ENCODE measurements around the gene CNR2.

The CNR2 gene

DNA sequence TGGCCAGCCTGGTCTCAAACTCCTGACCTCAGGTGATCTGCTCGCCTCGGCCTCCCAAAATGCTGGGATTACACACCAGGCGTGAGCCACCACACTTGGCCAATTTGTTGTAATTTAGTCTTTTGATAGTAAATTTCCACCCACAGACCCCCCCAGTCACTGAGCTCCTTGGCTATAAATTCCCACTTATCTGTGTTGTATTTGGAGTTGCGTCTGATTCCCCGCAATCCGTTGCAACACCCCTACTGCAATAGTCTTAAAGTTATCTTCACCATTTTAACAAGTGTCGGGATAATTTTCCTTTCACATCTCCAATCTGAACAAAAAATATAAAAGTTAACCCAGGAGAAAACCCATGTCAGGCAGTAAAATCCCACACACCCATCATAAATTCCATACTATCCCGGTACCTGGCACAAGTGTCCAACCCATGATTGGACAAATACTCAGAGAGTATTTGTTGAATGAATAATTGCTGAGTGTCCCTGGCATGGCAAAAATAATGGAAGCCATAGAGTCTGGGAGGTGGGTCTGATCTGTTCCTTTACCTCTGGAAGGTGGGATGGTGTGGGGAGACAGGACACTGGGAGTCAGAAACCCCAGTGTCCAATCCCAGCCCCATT lies 9.3 kb upstream of the CNR2 start:
- TF ChIP-seq FOXA1 (IDR thresholded peaks at IDR 0.05) (no peak), FOXK2 (IDR thresholded peaks at IDR 0.05) (no peak), CTBP1 (IDR thresholded peaks at IDR 0.05; ENCODE audit: borderline replicate concordance) (no peak), TARDBP (IDR thresholded peaks at IDR 0.05) (no peak), HDGF (IDR thresholded peaks at IDR 0.05; ENCODE audit: borderline replicate concordance) (no peak), ARNT (IDR thresholded peaks at IDR 0.05) (no peak), LEF1 (IDR thresholded peaks at IDR 0.05; ENCODE audit: borderline replicate concordance) (no peak)
- CTCF ChIA-PET: interaction anchor here (0.5 kb wide), 1 partner anchor 110 kb away, joined by 9 read pairs; no protein-coding TSS in a partner anchor
- POLR2A ChIA-PET: no interaction called here
- DNase-seq (ENCODE audit: extremely low spot score): no peak

DNA sequence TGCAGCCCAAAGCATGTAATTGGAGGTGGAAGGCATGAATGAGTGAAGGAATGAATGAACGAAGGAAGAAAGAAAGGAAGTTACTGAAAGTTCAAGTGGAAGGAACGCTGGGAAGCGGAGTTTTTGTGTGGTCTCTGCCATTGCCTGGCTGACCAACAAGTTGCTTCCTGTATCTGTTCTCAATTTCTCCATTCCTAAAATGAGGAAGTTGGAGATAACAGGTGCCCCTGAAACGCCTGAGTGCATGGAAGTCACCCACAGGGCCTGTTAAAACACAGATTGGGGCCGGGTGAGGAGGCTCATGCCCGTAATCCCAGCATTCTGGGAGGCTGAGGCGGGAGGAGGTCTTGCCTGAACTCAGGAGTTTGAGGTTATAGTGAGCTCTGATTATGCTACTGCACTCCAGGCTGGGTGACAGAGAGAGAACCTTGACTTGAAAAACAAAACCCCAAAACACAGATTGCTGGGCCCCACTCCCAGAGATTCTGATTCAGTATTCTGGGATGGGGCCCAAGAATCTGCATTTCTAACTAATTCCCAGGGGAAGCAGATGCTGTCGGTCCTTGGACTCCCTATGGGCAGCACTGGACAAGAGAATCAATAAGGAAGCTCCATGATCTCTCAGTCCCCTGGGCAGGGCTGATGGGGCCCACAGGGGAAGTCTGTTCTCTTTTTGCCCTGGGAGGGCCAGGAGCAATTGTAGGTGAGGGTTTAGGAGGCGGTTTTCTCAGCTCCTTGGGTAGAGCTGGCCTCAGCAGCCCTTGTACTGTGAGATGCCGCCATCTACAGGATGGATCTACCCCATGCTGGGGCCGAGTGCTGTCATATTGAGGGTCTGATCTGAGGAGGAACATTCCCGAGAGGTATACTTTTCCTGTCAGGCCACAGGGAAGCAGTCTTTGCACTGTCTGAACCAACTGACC lies 3.3 kb upstream of the CNR2 start:
- ChIA-PET CTCF (interaction anchor here (0.6 to 2.8 kb wide), 9 partner anchors 12 to 145 kb away, joined by 3 to 13 read pairs (median 4); partner anchors contain the start of gene PITHD1), POLR2A (interaction anchor here (0.9 to 1.3 kb wide), 4 partner anchors 8 to 145 kb away, joined by 3 to 7 read pairs (median 3); partner anchors contain the start of gene PITHD1)
- peak; percentile 83 for DNase-seq (ENCODE audit: extremely low spot score)
- no peak for TF ChIP-seq LEF1 (IDR thresholded peaks at IDR 0.05; ENCODE audit: borderline replicate concordance)
- no peak for TF ChIP-seq NFRKB (IDR thresholded peaks at IDR 0.05)
- no peak for TF ChIP-seq ARNT (IDR thresholded peaks at IDR 0.05)
- no peak for TF ChIP-seq SUZ12 (IDR thresholded peaks at IDR 0.05)
- TF ChIP-seq, protein P1, sequence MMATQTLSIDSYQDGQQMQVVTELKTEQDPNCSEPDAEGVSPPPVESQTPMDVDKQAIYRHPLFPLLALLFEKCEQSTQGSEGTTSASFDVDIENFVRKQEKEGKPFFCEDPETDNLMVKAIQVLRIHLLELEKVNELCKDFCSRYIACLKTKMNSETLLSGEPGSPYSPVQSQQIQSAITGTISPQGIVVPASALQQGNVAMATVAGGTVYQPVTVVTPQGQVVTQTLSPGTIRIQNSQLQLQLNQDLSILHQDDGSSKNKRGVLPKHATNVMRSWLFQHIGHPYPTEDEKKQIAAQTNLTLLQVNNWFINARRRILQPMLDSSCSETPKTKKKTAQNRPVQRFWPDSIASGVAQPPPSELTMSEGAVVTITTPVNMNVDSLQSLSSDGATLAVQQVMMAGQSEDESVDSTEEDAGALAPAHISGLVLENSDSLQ (IDR thresholded peaks at IDR 0.05): no peak
- no peak for TF ChIP-seq BHLHE40 (IDR thresholded peaks at IDR 0.05; ENCODE audit: borderline replicate concordance)
- no peak for TF ChIP-seq FOXM1 (IDR thresholded peaks at IDR 0.05; ENCODE audit: borderline replicate concordance)
- TF ChIP-seq FOXK2 (IDR thresholded peaks at IDR 0.05): no peak
- TF ChIP-seq SP1 (IDR thresholded peaks at IDR 0.05): no peak
- TF ChIP-seq L3MBTL2 (conservative IDR thresholded peaks at IDR 0.05): no peak
- no peak for TF ChIP-seq ELF4 (IDR thresholded peaks at IDR 0.05)
- no peak for TF ChIP-seq ZNF384 (IDR thresholded peaks at IDR 0.05)
- TF ChIP-seq HDGF (IDR thresholded peaks at IDR 0.05; ENCODE audit: borderline replicate concordance): no peak
- no peak for TF ChIP-seq TARDBP (IDR thresholded peaks at IDR 0.05)
- no peak for TF ChIP-seq CTBP1 (IDR thresholded peaks at IDR 0.05; ENCODE audit: borderline replicate concordance)

DNA sequence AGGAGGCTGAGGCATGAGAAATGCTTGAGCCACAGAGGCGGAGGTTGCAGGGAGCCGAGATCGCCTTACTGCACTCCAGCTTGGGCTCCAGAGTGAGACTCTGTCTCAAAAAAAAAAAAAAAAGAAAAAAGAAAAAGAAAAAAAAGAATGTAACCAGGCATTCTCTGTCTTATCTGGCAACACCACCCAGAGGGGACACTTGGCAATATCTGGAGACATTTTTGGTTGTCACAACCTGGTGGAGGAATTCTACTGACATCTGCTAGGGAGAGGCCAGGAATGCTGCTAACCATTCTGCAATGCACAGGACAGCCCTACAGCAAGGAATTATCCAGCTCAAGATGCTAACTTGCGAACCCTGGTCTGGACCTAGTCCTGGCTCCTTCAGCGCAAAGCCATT lies 2.3 kb upstream of the CNR2 start:
- DNase-seq (ENCODE audit: extremely low spot score): no peak
- ChIA-PET POLR2A (interaction anchor here (0.9 kb wide), 1 partner anchor 35 kb away, joined by 3 read pairs; no protein-coding TSS in a partner anchor), CTCF (interaction anchor here (2.8 kb wide), 1 partner anchor 144 kb away, joined by 13 read pairs; no protein-coding TSS in a partner anchor)
- TF ChIP-seq BHLHE40 (IDR thresholded peaks at IDR 0.05; ENCODE audit: borderline replicate concordance): no peak

DNA sequence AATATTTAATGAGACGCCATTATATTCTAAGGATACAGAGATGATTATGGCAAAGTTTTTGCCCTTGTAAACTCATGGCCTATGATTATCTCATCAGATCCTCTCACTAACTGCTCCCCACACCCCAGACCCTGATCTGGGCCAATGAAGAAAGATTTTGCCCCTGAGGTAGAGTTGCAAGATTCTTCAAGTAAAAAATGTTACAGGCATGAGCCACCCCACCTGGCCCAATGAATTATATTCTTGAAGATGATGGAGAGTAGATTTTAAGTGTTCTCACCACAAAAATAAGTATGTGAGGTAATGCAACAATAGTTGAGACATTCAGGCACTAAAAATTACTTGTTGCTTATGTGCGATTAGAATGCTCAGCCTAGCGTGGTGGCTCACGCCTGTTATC lies 1.8 kb upstream of the CNR2 start:
- no peak for TF ChIP-seq BHLHE40 (IDR thresholded peaks at IDR 0.05; ENCODE audit: borderline replicate concordance)
- no peak for TF ChIP-seq NFRKB (IDR thresholded peaks at IDR 0.05)
- no peak for TF ChIP-seq ARNT (IDR thresholded peaks at IDR 0.05)
- TF ChIP-seq SP1 (IDR thresholded peaks at IDR 0.05): no peak
- TF ChIP-seq FOXM1 (IDR thresholded peaks at IDR 0.05; ENCODE audit: borderline replicate concordance): no peak
- no peak for TF ChIP-seq ELF4 (IDR thresholded peaks at IDR 0.05)
- no peak for TF ChIP-seq SUZ12 (IDR thresholded peaks at IDR 0.05)
- TF ChIP-seq HDGF (IDR thresholded peaks at IDR 0.05; ENCODE audit: borderline replicate concordance): no peak
- TF ChIP-seq FOXK2 (IDR thresholded peaks at IDR 0.05): no peak
- no peak for TF ChIP-seq FOXA1 (IDR thresholded peaks at IDR 0.05)
- no peak for TF ChIP-seq L3MBTL2 (conservative IDR thresholded peaks at IDR 0.05)
- TF ChIP-seq, protein P1 (IDR thresholded peaks at IDR 0.05): no peak
- DNase-seq (ENCODE audit: extremely low spot score): no peak
- ChIA-PET CTCF (interaction anchor here (2.8 kb wide), 1 partner anchor 143 kb away, joined by 13 read pairs; no protein-coding TSS in a partner anchor), POLR2A (interaction anchor here (0.9 kb wide), 1 partner anchor 35 kb away, joined by 3 read pairs; no protein-coding TSS in a partner anchor)

DNA sequence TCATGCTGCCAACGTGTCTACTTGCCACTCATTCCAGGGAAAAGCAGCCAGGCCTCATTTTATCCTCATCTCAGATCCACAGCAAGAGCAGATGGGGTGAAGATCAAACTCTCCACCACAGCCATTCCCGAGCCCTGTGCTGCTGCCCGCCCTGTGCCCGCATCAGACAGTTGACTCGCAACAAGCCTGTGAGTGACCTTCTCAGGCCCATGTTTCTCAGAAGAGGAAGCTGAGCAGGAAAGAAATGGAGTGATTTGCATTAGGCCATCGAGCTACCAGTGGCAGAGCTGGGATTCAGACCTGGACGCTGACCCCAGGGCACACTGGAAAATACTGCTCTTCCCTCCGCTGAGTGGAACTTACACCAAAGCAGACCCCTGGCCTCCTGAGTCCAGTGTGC lies 1.2 kb downstream of the CNR2 start:
- DNase-seq (ENCODE audit: extremely low spot score): no peak
- POLR2A ChIA-PET: interaction anchor here (2.3 kb wide), 1 partner anchor 134 kb away, joined by 7 read pairs; the partner anchor contains the start of gene PITHD1
- TF ChIP-seq NFRKB (IDR thresholded peaks at IDR 0.05) (no peak), FOXK2 (IDR thresholded peaks at IDR 0.05) (no peak), FOXA1 (IDR thresholded peaks at IDR 0.05) (no peak), FOXM1 (IDR thresholded peaks at IDR 0.05; ENCODE audit: borderline replicate concordance) (no peak), HDGF (IDR thresholded peaks at IDR 0.05; ENCODE audit: borderline replicate concordance) (no peak), ELF4 (IDR thresholded peaks at IDR 0.05) (no peak), SUZ12 (IDR thresholded peaks at IDR 0.05) (no peak), ZNF384 (IDR thresholded peaks at IDR 0.05) (no peak), CTBP1 (IDR thresholded peaks at IDR 0.05; ENCODE audit: borderline replicate concordance) (no peak), BHLHE40 (IDR thresholded peaks at IDR 0.05; ENCODE audit: borderline replicate concordance) (no peak)
- CTCF ChIA-PET: no interaction called here

DNA sequence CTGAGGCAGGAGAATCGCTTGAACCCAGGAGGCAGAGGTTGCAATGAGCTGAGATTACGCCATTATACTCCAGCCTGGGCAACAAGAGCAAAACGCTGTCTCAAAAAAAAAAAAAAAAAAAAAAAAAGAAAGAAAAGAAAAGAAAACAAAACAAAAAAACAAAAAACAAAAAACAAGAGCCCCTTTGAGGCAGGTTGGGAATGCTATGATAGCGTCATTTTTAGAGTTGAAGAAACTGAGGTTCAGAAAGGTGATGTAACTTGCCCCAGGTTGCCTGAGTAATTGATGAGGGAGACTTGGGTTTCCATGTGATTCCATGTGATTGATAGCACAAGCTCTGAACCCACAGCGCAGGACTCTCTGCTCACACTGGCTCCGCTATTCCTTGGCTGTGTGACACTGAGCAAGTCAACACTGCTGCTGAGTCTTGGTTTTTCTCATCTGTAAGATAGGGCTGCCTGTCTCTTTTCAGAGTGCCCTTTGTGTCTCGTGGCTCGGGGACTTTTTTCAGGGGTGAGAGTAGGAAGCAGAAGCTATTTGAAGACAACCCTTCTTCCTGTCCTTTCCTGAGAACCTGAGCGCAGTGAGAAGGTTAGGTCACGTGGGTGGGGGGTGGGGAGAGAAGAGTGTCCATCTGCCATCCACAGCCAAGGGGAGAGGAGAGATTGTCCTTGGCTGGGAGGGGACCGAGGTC lies 2.5 kb downstream of the CNR2 start:
- POLR2A ChIA-PET: interaction anchor here (2.3 kb wide), 1 partner anchor 132 kb away, joined by 7 read pairs; the partner anchor contains the start of gene PITHD1
- no peak for DNase-seq (ENCODE audit: extremely low spot score)
- CTCF ChIA-PET: interaction anchor here (0.6 to 0.7 kb wide), 2 partner anchors 120 to 202 kb away, joined by 3 read pairs; no protein-coding TSS in a partner anchor
- no peak for TF ChIP-seq FOXK2 (IDR thresholded peaks at IDR 0.05)
- TF ChIP-seq HDGF (IDR thresholded peaks at IDR 0.05; ENCODE audit: borderline replicate concordance): no peak
- TF ChIP-seq ELF4 (IDR thresholded peaks at IDR 0.05): no peak
- TF ChIP-seq NFRKB (IDR thresholded peaks at IDR 0.05): no peak
- no peak for TF ChIP-seq SUZ12 (IDR thresholded peaks at IDR 0.05)
- TF ChIP-seq ARNT (IDR thresholded peaks at IDR 0.05): no peak
- TF ChIP-seq BHLHE40 (IDR thresholded peaks at IDR 0.05; ENCODE audit: borderline replicate concordance): no peak
- TF ChIP-seq, protein P1 (IDR thresholded peaks at IDR 0.05): no peak
- no peak for TF ChIP-seq CTBP1 (IDR thresholded peaks at IDR 0.05; ENCODE audit: borderline replicate concordance)
- no peak for TF ChIP-seq FOXA1 (IDR thresholded peaks at IDR 0.05)
- TF ChIP-seq TARDBP (IDR thresholded peaks at IDR 0.05): no peak
- TF ChIP-seq ZNF384 (IDR thresholded peaks at IDR 0.05): no peak
- TF ChIP-seq LEF1 (IDR thresholded peaks at IDR 0.05; ENCODE audit: borderline replicate concordance): no peak
- TF ChIP-seq FOXM1 (IDR thresholded peaks at IDR 0.05; ENCODE audit: borderline replicate concordance): no peak
- no peak for TF ChIP-seq SP1 (IDR thresholded peaks at IDR 0.05)
- TF ChIP-seq L3MBTL2 (conservative IDR thresholded peaks at IDR 0.05): no peak

Data from HEK293T (cell line).